CD4-positive, alpha-beta T cell (primary cell): ENCODE data around the gene PPP1R9B. TPM values are rescaled to one million over a fixed set of nuclear protein-coding genes. Genes with fewer than 3 reads are reported as not detected.

Experiments
- ATAC-seq: fragments of 200-7000 bp; cut with Tn5 transposase; one replicate; pipeline ENCODE4 v1.10.0; 2022; ENCODE audit warnings: mild to moderate bottlenecking; ENCODE audit not compliant: poor library complexity
- CTCF ChIA-PET: fragments of 350-600 bp; sonication (Branson Sonifier 250); formaldehyde crosslinking; loops from one replicate; lab custom pipeline; 2021; ENCODE audit warnings: antibody characterized with exemption, inconsistent platforms; lab: Charles Lee
- POLR2A ChIA-PET: fragments of 350-600 bp; sonication (Branson Sonifier 250); formaldehyde crosslinking; loops from one replicate; lab custom pipeline; 2021; ENCODE audit warnings: antibody characterized with exemption, inconsistent platforms; lab: Charles Lee
- DNase-seq, 14 experiments: peaks; one replicate each; pipeline ENCODE4 v3.0.0-alpha.2; 2013 to 2020; ENCODE audit warnings: mixed read lengths in 2 of 14
- H3K27ac ChIP-seq, 2 donors: one replicate each; pipeline versions ENCODE4 v1.5.1 to v1.7.0; 2013; ENCODE audit warnings: low read length in 2 of 2, low read depth in 1 of 2, mild to moderate bottlenecking in 1 of 2
- H3K27me3 ChIP-seq, 2 experiments: 1 replicate in 1 of 2; 2 replicates in 1 of 2; pipeline versions ENCODE4 v1.6.1 to v1.7.0; 2013; ENCODE audit warnings: low read length in 2 of 2, control low read depth in 1 of 2, mild to moderate bottlenecking in 1 of 2, moderate library complexity in 1 of 2; ENCODE audit not compliant: insufficient read depth in 2 of 2, control insufficient read depth in 1 of 2
- H3K36me3 ChIP-seq: one replicate; pipeline ENCODE4 v1.6.1; 2013; ENCODE audit warnings: low read length, control low read depth; ENCODE audit not compliant: insufficient read depth
- H3K4me1 ChIP-seq: one replicate; pipeline ENCODE4 v1.6.1; 2013; ENCODE audit warnings: low read length, control low read depth; ENCODE audit not compliant: insufficient read depth
- H3K4me3 ChIP-seq: one replicate; pipeline ENCODE4 v1.5.1; 2013; ENCODE audit warnings: mild to moderate bottlenecking, low read length, moderate library complexity
- H3K9me3 ChIP-seq, 2 experiments: 1 replicate in 1 of 2; 2 replicates in 1 of 2; pipeline versions ENCODE4 v1.6.1 to v1.7.0; 2013; ENCODE audit warnings: low read length in 2 of 2, mild to moderate bottlenecking in 2 of 2, control low read depth in 1 of 2, moderate library complexity in 1 of 2; ENCODE audit not compliant: control insufficient read depth in 1 of 2, insufficient read depth in 1 of 2
- H3K27ac Mint-ChIP-seq: one replicate; pipeline ENCODE4 v1.8.0; 2020; ENCODE audit warnings: mixed read lengths
- H3K27me3 Mint-ChIP-seq: one replicate; pipeline ENCODE4 v1.8.0; 2021; ENCODE audit warnings: mixed read lengths
- H3K36me3 Mint-ChIP-seq: one replicate; pipeline ENCODE4 v1.8.0; 2021; ENCODE audit warnings: low read depth, mixed read lengths
- H3K4me1 Mint-ChIP-seq: one replicate; pipeline ENCODE4 v1.8.0; 2021; ENCODE audit warnings: low read depth, mixed read lengths
- H3K4me3 Mint-ChIP-seq: one replicate; pipeline ENCODE4 v1.8.0; 2020; ENCODE audit warnings: mild to moderate bottlenecking, mixed read lengths
- H3K9me3 Mint-ChIP-seq: one replicate; pipeline ENCODE4 v1.8.0; 2020; ENCODE audit warnings: mixed read lengths
- CTCF ChIP-seq: fragments of 200-600 bp; IDR thresholded peaks from one replicate; pipeline ENCODE4 v1.8.0; 2022; ENCODE audit warnings: antibody characterized with exemption, mild to moderate bottlenecking
- intact Hi-C, 2 experiments: fragments of 100-400 bp; cut with DNase I in 1 of 2; cut with micrococcal nuclease in 1 of 2; formaldehyde crosslinking; loops; one replicate each; pipeline versions ENCODE4 v1.15.1 to v1.9.0; 2023 to 2025; cut with DNase I, micrococcal nuclease
- total RNA-seq, 174 experiments: library from RNA in 2 of 174; stranded (reverse) in 2 of 174; gene quantifications; one replicate each; pipeline ENCODE4 v1.2.3 and lab custom pipeline; 2021 to 2026

PPP1R9B gene
- total RNA-seq, 2 experiments from 2014 or later = 53.4 to 55.7 TPM

- Histone ChIP-seq H3K9me3 (no peaks in the 10 kb centered on the region), H3K27me3 (peaks cover 0 to 4% of the 10 kb centered on the region in 2 experiments), H3K4me1 (no peaks in the 10 kb centered on the region), H3K36me3 (no peaks in the 10 kb centered on the region), H3K27ac (no peak overlapping the region), H3K4me3 (no peak overlapping the region)
- intact Hi-C loops = no loop called here
- ChIA-PET CTCF (no interaction called here), POLR2A (no interaction called here)
- no peak for ATAC-seq
- TF ChIP-seq CTCF = no peak
- no peak overlapping the region for H3K4me3 Mint-ChIP-seq
- DNase-seq = no peak
- no peaks in the 10 kb centered on the region for H3K27me3 Mint-ChIP-seq
- H3K36me3 Mint-ChIP-seq = no peaks in the 10 kb centered on the region
- H3K4me1 Mint-ChIP-seq = no peaks in the 10 kb centered on the region
- no peaks in the 10 kb centered on the region for H3K9me3 Mint-ChIP-seq
- no peak overlapping the region for H3K27ac Mint-ChIP-seq
These were observed 39.8 kb upstream of the PPP1R9B start for GRCh38 chr17:50190293-50190602.

GRCh38 chr17:50189550-50190292 lies 39.2 kb upstream of the PPP1R9B start:
- ChIA-PET POLR2A (no interaction called here), CTCF (no interaction called here)
- no peaks in the 10 kb centered on the region for H3K36me3 ChIP-seq
- DNase-seq (no peak), ATAC-seq (no peak)
- H3K27ac ChIP-seq = no peak overlapping the region
- TF ChIP-seq CTCF = no peak
- H3K4me1 ChIP-seq = peaks cover 1% of the 10 kb centered on the region
- H3K4me1 Mint-ChIP-seq = no peaks in the 10 kb centered on the region
- H3K27me3 Mint-ChIP-seq = no peaks in the 10 kb centered on the region
- no peak overlapping the region for H3K4me3 Mint-ChIP-seq
- no peak overlapping the region for H3K27ac Mint-ChIP-seq
- no peak overlapping the region for H3K4me3 ChIP-seq
- intact Hi-C loops = no loop called here
- H3K27me3 ChIP-seq = peaks cover 0 to 4% of the 10 kb centered on the region in 2 experiments
- H3K9me3 Mint-ChIP-seq = no peaks in the 10 kb centered on the region
- H3K9me3 ChIP-seq = no peaks in the 10 kb centered on the region
- no peaks in the 10 kb centered on the region for H3K36me3 Mint-ChIP-seq

- TF ChIP-seq CTCF = no peak
- Mint-ChIP-seq H3K27me3 (no peaks in the 10 kb centered on the region), H3K27ac (no peak overlapping the region), H3K36me3 (no peaks in the 10 kb centered on the region), H3K4me3 (no peak overlapping the region), H3K4me1 (peaks cover 3% of the 10 kb centered on the region), H3K9me3 (no peaks in the 10 kb centered on the region)
- Histone ChIP-seq H3K27me3 (peaks cover 0 to 3% of the 10 kb centered on the region in 2 experiments), H3K9me3 (no peaks in the 10 kb centered on the region), H3K4me3 (no peak overlapping the region), H3K4me1 (peaks cover 8% of the 10 kb centered on the region), H3K36me3 (no peaks in the 10 kb centered on the region), H3K27ac (no peak overlapping the region)
- CTCF ChIA-PET = no interaction called here
- POLR2A ChIA-PET = no interaction called here
- ATAC-seq (no peak), DNase-seq (no peak)
- intact Hi-C loops = no loop called here
These were observed 38.6 kb upstream of the PPP1R9B start for GRCh38 chr17:50188921-50189549.
